ENCODE results near the gene STRBP. TPM values are rescaled to one million over a fixed set of nuclear protein-coding genes. Genes with fewer than 3 reads are reported as not detected.

Gene STRBP
- total RNA-seq, 2 donors from 2014 or later = 20.1 to 24.5 TPM

GRCh38 chr9:123296174-123296573 lies 27.8 kb upstream of the STRBP start:
- intact Hi-C loops (cut with DNase I) = no loop called here
- TF ChIP-seq POLR2A (IDR thresholded peaks at IDR 0.05) (no peak), CTCF (IDR thresholded peaks at IDR 0.05) (no peak), POLR2AphosphoS5 (IDR thresholded peaks at IDR 0.05) (no peak)
- no peaks in the 10 kb centered on the region for H3K36me3 ChIP-seq
- no peak overlapping the region for H3K4me3 ChIP-seq
- H3K9me3 ChIP-seq = no peaks in the 10 kb centered on the region
- no peak for DNase-seq (ENCODE audit: low spot score)
- no peaks in the 10 kb centered on the region for H3K27me3 ChIP-seq (replicated peaks; ENCODE audit: insufficient read depth)
- H3K27ac ChIP-seq = no peak overlapping the region
- no peaks in the 10 kb centered on the region for H3K4me1 ChIP-seq (replicated peaks)

GRCh38 chr9:123291736-123292135 lies 23.4 kb upstream of the STRBP start:
- WGBS = 86% methylated on average over 4 of the region's 4 CpGs
- DNase-seq (ENCODE audit: low spot score) = no peak

GRCh38 chr9:123290764-123291163 lies 22.4 kb upstream of the STRBP start:
- no peaks in the 10 kb centered on the region for H3K36me3 ChIP-seq
- no peaks in the 10 kb centered on the region for H3K27me3 ChIP-seq (replicated peaks; ENCODE audit: insufficient read depth)
- no peak overlapping the region for H3K27ac ChIP-seq
- H3K4me3 ChIP-seq = no peak overlapping the region
- DNase-seq (ENCODE audit: low spot score) = no peak
- intact Hi-C loops (cut with DNase I) = no loop called here
- H3K9me3 ChIP-seq = no peaks in the 10 kb centered on the region
- no peak for TF ChIP-seq POLR2A (IDR thresholded peaks at IDR 0.05)
- TF ChIP-seq CTCF (IDR thresholded peaks at IDR 0.05) = no peak
- TF ChIP-seq POLR2AphosphoS5 (IDR thresholded peaks at IDR 0.05) = no peak
- WGBS = 84% methylated on average over 3 of the region's 3 CpGs
- H3K4me1 ChIP-seq (replicated peaks) = no peaks in the 10 kb centered on the region

More at GRCh38 chr9:123291736-123292135, 23.4 kb upstream of the STRBP start:
- Histone ChIP-seq H3K27ac (no peak overlapping the region), H3K4me1 (replicated peaks) (no peaks in the 10 kb centered on the region), H3K9me3 (no peaks in the 10 kb centered on the region), H3K4me3 (no peak overlapping the region), H3K27me3 (replicated peaks; ENCODE audit: insufficient read depth) (no peaks in the 10 kb centered on the region), H3K36me3 (no peaks in the 10 kb centered on the region)
- TF ChIP-seq CTCF (IDR thresholded peaks at IDR 0.05) (no peak), POLR2AphosphoS5 (IDR thresholded peaks at IDR 0.05) (no peak), POLR2A (IDR thresholded peaks at IDR 0.05) (no peak)
- intact Hi-C loops (cut with DNase I) = no loop called here

- TF ChIP-seq POLR2A (IDR thresholded peaks at IDR 0.05) (no peak), POLR2AphosphoS5 (IDR thresholded peaks at IDR 0.05) (no peak)
- H3K36me3 ChIP-seq = no peaks in the 10 kb centered on the region
- DNase-seq (ENCODE audit: low spot score) = no peak
- H3K9me3 ChIP-seq = no peaks in the 10 kb centered on the region
- no peak overlapping the region for H3K4me3 ChIP-seq
- 66% methylated on average over 3 of the region's 3 CpGs for WGBS
- no peaks in the 10 kb centered on the region for H3K4me1 ChIP-seq (replicated peaks)
- H3K27ac ChIP-seq = no peak overlapping the region
- intact Hi-C loops (cut with DNase I) = no loop called here
- H3K27me3 ChIP-seq (replicated peaks; ENCODE audit: insufficient read depth) = no peaks in the 10 kb centered on the region
Measured at GRCh38 chr9:123287639-123288038, 19.3 kb upstream of the STRBP start.

GRCh38 chr9:123286324-123286723 lies 17.9 kb upstream of the STRBP start:
- intact Hi-C loops (cut with DNase I) = no loop called here
- Histone ChIP-seq H3K27me3 (replicated peaks; ENCODE audit: insufficient read depth) (no peaks in the 10 kb centered on the region), H3K4me1 (replicated peaks) (no peaks in the 10 kb centered on the region), H3K27ac (no peak overlapping the region), H3K9me3 (no peaks in the 10 kb centered on the region), H3K4me3 (no peak overlapping the region), H3K36me3 (no peaks in the 10 kb centered on the region)
- no peak for TF ChIP-seq POLR2AphosphoS5 (IDR thresholded peaks at IDR 0.05)
- TF ChIP-seq CTCF (IDR thresholded peaks at IDR 0.05) = no peak
- no peak for TF ChIP-seq POLR2A (IDR thresholded peaks at IDR 0.05)
- 67% methylated on average over 1 of the region's 1 CpG for WGBS
- DNase-seq (ENCODE audit: low spot score) = no peak

Measured in prostate gland (tissue), 2 donors.